Epithelial cell of alveolus of lung (primary cell): Measurements from ENCODE around the gene PMIS2. TPM values are rescaled to one million over a fixed set of nuclear protein-coding genes. Genes with fewer than 3 reads are reported as not detected.

Experiments
- total RNA-seq: library from RNA; depleted of rRNA; stranded (reverse); fragments of >200 nt; gene quantifications from 2 replicates; pipeline ENCODE4 v1.2.1, GENCODE V29; 2015

PMIS2 gene
- total RNA-seq = not detected in 2 replicates

DNA sequence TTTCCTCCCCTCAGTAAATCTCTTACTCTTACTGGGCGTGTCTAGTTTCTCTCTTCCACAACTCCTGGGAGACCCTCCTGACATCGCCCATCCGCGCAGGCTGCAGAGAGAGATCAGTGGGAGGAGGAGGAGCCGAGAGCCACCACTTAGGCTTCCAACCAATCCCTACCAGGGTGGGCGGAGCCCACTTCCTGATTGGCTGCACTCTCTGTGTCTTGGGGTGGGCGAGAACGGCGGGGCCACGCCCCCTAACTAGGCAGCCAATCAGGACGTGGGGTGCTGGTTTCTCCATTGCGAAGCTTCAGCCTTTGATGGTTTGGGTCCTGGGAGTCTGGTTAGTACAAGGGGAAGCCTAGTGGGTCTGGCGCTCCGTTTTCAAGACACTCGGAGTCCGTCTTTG is at the start of gene PMIS2:
Gene PMIS2 (plus strand): TSS at position 326 of the 400 bp plus-strand sequence. CDS start 87 bp downstream, outside the sequence.

DNA sequence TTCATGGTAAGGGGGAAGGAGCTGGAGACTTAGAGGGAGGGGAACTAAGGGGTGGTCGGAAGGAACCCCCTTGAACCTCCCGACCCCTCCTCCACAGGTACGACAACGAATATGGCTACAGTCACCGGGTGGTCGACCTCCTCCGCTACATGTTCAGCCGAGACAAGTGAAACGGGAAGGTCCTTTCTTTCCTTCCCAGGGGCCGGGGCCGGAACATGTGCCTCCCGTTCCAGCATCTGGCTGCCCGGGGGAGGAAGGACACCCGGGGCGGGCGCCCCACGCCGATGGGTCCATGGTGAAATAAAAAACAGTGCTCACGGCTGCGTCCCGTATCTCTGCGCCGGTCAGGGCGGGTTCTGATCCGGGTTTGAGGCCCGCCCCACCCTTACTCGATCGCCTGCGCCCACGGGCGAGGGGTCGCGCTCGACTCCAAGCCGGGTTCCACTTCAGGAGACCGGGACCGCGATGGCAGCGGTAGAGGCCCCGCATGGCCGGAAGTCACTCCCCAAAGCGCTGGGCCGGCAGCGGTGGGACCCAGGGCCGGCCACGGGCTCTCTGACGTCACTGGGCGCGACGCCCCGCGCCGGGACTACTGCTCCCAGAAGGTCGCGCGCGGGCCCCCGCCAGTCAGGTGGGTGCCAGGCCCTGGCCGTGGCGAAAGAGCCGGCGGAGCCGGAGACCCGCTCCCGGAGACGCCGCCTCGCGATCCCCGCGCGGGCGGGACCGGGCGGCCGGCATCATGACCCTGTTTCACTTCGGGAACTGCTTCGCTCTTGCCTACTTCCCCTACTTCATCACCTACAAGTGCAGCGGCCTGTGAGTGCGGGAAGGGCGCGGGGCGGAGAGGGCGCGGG is 40.7 kb upstream of the PMIS2 start, which contains the start of gene TMEM147:
Gene TMEM147 (plus strand): TSS at position 626 of the 854 bp plus-strand sequence. CDS start 114 bp downstream, at position 740.

DNA sequence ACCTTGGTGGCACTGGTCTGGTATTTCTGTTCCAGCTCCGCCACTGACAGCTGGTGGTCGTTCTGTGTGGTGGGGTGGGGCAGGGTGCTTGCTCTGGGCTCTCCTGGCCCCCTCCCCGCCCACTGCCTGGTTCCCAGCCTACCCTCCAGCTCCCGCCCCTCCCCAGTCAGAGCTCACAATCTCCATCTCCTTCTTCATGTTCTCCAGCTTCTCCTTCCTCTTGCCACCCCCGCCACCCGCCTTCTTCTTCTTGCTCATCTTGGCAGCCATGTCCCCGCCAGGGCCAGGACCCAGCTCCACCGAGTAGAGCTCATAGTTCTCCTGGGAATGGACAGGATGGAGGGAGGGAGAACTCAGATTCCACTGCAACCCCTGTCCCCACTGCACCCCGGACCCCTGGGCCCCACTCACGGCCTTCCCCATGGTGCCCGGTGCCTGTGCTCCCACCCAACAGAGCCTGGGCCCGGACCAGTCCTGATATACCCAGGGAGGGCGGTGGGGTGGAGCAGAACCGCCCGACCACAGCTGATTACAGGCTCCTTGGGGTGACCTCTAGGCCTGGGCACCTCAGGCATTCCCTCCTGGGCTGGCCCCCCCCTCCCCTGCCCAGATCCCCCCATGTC is 22.7 kb upstream of the PMIS2 start, which contains the start of gene ATP4A:
Gene ATP4A (minus strand): TSS at position 452 of the 623 bp plus-strand sequence. CDS start 29 bp downstream, at position 423.

DNA sequence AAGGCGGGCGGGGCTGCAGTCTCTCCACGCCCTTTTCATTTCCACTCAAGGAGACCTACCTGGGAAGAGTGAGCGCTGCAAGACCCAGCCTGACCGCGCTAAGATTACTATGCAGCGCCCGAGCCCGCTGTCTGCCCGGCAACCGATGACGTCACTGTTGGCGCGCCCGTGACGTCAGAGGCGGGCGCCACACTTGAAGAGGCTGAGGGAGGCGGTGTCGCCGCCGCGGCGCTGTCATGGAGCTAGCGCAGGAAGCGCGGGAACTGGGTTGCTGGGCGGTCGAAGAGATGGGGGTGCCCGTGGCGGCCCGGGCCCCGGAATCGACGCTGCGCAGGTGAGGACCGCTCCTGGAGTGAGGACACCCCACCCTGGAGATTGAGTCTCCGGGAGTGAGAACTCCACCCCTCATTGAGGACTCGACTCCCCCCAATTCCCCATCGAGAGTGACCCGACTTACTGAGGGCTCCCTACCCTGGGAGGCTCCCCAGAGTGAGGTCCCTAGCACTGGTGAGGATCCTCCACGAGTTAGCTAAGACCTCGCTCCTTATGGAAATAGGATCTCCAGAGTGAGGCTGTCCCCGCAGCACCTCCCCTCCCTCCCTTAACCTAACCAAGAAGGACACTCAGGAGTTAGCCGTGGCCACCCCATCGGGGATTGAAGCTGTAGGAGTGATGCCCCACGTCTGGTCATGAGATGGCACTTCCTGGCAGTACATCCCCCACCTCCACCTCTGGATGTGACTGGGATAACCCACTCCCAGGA is 26.8 kb downstream of the PMIS2 start, which contains the start of gene HAUS5:
Gene HAUS5 (plus strand): TSS at position 177 of the 763 bp plus-strand sequence. CDS start 60 bp downstream, at position 237.

DNA sequence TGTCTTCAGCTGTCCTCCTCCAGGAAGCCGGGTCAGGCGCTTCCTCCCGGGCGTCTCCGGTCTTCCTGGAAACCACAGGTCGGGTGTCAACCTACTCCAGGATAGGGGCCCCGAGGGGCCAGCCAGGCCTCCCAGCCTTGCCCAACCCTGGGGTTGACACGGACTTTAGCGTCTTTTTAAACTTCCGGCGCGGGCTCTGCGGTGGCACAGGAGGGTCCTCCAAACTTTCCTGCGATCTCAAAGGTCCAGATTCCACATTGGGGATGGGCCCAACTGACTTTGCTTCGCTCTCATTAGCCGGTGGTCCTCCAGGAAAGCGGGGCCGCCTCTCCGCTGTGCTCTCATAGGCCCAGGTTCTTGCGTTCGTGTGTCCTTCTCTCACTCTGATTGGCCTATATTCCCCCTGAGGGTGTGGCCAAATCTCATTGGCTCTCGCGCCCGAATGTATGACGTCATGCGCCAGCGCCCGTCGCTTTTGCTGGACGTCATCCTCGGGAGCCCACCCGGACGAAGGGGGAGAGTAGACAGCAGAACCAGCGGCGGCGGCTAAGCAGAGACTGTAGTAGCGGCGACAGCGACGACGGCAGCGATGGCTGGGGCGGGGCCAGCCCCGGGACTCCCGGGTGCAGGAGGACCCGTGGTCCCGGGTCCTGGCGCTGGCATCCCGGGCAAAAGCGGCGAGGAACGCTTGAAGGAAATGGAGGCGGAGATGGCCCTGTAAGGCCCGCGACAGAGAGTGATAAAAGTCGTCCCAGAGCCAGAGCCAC is 42.8 kb downstream of the PMIS2 start, which contains the start of gene RBM42:
Gene RBM42 (plus strand): TSS at position 472 of the 767 bp plus-strand sequence. CDS start 118 bp downstream, at position 590.

Other genes starting within 250 kb of the PMIS2 start
- gene FFAR1, start 238.3 kb upstream of the PMIS2 start, total RNA-seq = not detected in 2 replicates
- not detected in 2 replicates for gene FFAR3, start 227.7 kb upstream of the PMIS2 start, total RNA-seq
- gene GPR42, start 215.1 kb upstream of the PMIS2 start, total RNA-seq = not detected in 2 replicates
- not detected in 2 replicates for gene FFAR2, start 137.9 kb upstream of the PMIS2 start, total RNA-seq
- not detected in 2 replicates for gene KRTDAP, start 95.7 kb upstream of the PMIS2 start, total RNA-seq
- gene DMKN, start 72.5 kb upstream of the PMIS2 start, total RNA-seq = 15.9 and 24.8 TPM in 2 replicates
- not detected in 2 replicates for gene SBSN, start 57.9 kb upstream of the PMIS2 start, total RNA-seq
- gene GAPDHS, start 52.7 kb upstream of the PMIS2 start, total RNA-seq = not detected in 2 replicates
- gene TMEM147, start 40.5 kb upstream of the PMIS2 start, total RNA-seq = 85.7 and 102 TPM in 2 replicates
- not detected in 2 replicates for gene ATP4A, start 22.5 kb upstream of the PMIS2 start, total RNA-seq
- 6.6 and 10.5 TPM in 2 replicates for gene HAUS5, start 26.6 kb downstream of the PMIS2 start, total RNA-seq
- gene RBM42, start 42.9 kb downstream of the PMIS2 start, total RNA-seq = 93.3 and 101 TPM in 2 replicates
- 0.78 TPM in 1 of 2 replicates, not detected in the other for gene ETV2, start 55.6 kb downstream of the PMIS2 start, total RNA-seq
- 500 and 902 TPM in 2 replicates for gene COX6B1, start 62.1 kb downstream of the PMIS2 start, total RNA-seq
- gene UPK1A, start 80.3 kb downstream of the PMIS2 start, total RNA-seq = not detected in 2 replicates
- not detected in 2 replicates for gene ZBTB32, start 118.4 kb downstream of the PMIS2 start, total RNA-seq
- 8.0 and 14.4 TPM in 2 replicates for gene KMT2B, start 131.8 kb downstream of the PMIS2 start, total RNA-seq
- 6.9 and 15.9 TPM in 2 replicates for gene IGFLR1, start 156.3 kb downstream of the PMIS2 start, total RNA-seq
- 6.9 and 9.3 TPM in 2 replicates for gene U2AF1L4, start 159.2 kb downstream of the PMIS2 start, total RNA-seq
- gene PSENEN, start 159.5 kb downstream of the PMIS2 start, total RNA-seq = 43.2 TPM in 2 replicates
- 15.9 and 20.7 TPM in 2 replicates for gene LIN37, start 162.4 kb downstream of the PMIS2 start, total RNA-seq
- gene HSPB6, start 170.9 kb downstream of the PMIS2 start, total RNA-seq = 11.1 and 66.8 TPM in 2 replicates
- 12.4 and 18.0 TPM in 2 replicates for gene PROSER3, start 172.0 kb downstream of the PMIS2 start, total RNA-seq
- gene ARHGAP33, start 189.4 kb downstream of the PMIS2 start, total RNA-seq = 2.2 and 3.2 TPM in 2 replicates
- not detected in 2 replicates for gene PRODH2, start 226.7 kb downstream of the PMIS2 start, total RNA-seq